Ishikawa (cell line): ENCODE data around the gene AHSP.

Source experiments
- CEBPB ChIP-seq: IDR thresholded peaks from 2 replicates; pipeline ENCODE4 v1.6.1; 2012
- CREB1 ChIP-seq: IDR thresholded peaks from 2 replicates; pipeline ENCODE4 v1.6.1; 2012; ENCODE audit warnings: low read depth
- EGR1 ChIP-seq: IDR thresholded peaks from 2 replicates; pipeline ENCODE4 v1.6.1; 2012
- EP300 ChIP-seq: IDR thresholded peaks from 2 replicates; pipeline ENCODE4 v1.6.1; 2012; ENCODE audit warnings: borderline replicate concordance
- FOXM1 ChIP-seq: IDR thresholded peaks from 2 replicates; pipeline ENCODE4 v1.6.1; 2012; ENCODE audit warnings: low read depth, borderline replicate concordance
- MAX ChIP-seq: IDR thresholded peaks from 2 replicates; pipeline ENCODE4 v1.6.1; 2012
- RAD21 ChIP-seq: IDR thresholded peaks from 2 replicates; pipeline ENCODE4 v1.6.1; 2012; ENCODE audit warnings: low read depth
- REST ChIP-seq: IDR thresholded peaks from 2 replicates; pipeline ENCODE4 v1.6.1; 2012; ENCODE audit warnings: low read depth, mild to moderate bottlenecking
- TCF12 ChIP-seq: IDR thresholded peaks from 2 replicates; pipeline ENCODE4 v1.6.1; 2012; ENCODE audit warnings: low read depth
- TEAD4 ChIP-seq: IDR thresholded peaks from 2 replicates; pipeline ENCODE4 v1.6.1; 2012
- YY1 ChIP-seq: IDR thresholded peaks from 2 replicates; pipeline ENCODE4 v1.6.1; 2012; ENCODE audit warnings: low read depth

DNA sequence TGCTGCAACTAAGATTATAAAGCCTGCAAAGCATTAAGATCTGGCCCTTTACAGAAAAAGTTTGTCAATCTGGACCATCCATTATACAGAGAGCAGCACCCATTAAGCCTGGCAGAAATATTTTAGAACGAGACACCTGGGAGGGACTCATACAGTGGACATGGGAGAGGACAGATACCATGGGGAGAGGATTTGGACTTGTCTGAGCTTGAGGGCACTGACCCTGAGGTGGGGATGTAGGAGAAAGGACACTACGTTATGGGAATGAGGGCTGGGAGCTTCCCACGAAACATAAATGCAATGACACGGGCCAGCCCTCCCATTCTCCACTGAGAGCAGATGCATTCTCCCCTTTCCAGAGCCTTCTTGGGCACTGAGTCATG, 25.7 kb upstream of the AHSP start:
- TF ChIP-seq TEAD4, result no peak
- no peak for TF ChIP-seq TCF12
- no peak for TF ChIP-seq RAD21
- no peak for TF ChIP-seq EGR1
- no peak for TF ChIP-seq YY1
- TF ChIP-seq REST, result no peak
- no peak for TF ChIP-seq EP300
- TF ChIP-seq CREB1, result no peak
- no peak for TF ChIP-seq MAX
- TF ChIP-seq FOXM1, result no peak
- TF ChIP-seq CEBPB, result no peak
